Measurements from ENCODE around the gene SPSB2.

SPSB2 gene

GRCh38 chr12:6873094-6874014 lies at the start of gene SPSB2:
SPSB2 (minus strand) TSS chr12:6873303; CDS start chr12:6872901, 402 bp downstream.
- peak; percentile 97 for DNase-seq (ENCODE audit: low read depth)
- TF ChIP-seq POLR2A (IDR thresholded peaks at IDR 0.05; ENCODE audit: extremely low read depth, insufficient read length) (peak; percentile 34), MAX (IDR thresholded peaks at IDR 0.05; ENCODE audit: low read depth, low read length) (peak; percentile 44; the same call in 1 of the 2 replicates), CTCF (IDR thresholded peaks at IDR 0.05; ENCODE audit: low read depth, low read length) (no peak), MYC (IDR thresholded peaks at IDR 0.05; ENCODE audit: low read depth, low read length) (peak; percentile 58)
- H3K4me3 ChIP-seq (ENCODE audit: low read depth, low read length): peak within 1 kb of the TSS; percentile 72

- no peak overlapping the region for H3K4me3 ChIP-seq (ENCODE audit: low read depth, low read length)
- TF ChIP-seq MYC (IDR thresholded peaks at IDR 0.05; ENCODE audit: low read depth, low read length): no peak
- no peak for TF ChIP-seq POLR2A (IDR thresholded peaks at IDR 0.05; ENCODE audit: extremely low read depth, insufficient read length)
- TF ChIP-seq MAX (IDR thresholded peaks at IDR 0.05; ENCODE audit: low read depth, low read length): no peak
- TF ChIP-seq CTCF (IDR thresholded peaks at IDR 0.05; ENCODE audit: low read depth, low read length): no peak
- no peak for DNase-seq (ENCODE audit: low read depth)
Observed at GRCh38 chr12:6921996-6922946, 49.2 kb upstream of the SPSB2 start.

- TF ChIP-seq MYC (IDR thresholded peaks at IDR 0.05; ENCODE audit: low read depth, low read length) (no peak), MAX (IDR thresholded peaks at IDR 0.05; ENCODE audit: low read depth, low read length) (no peak), POLR2A (IDR thresholded peaks at IDR 0.05; ENCODE audit: extremely low read depth, insufficient read length) (no peak)
- no peak for DNase-seq (ENCODE audit: low read depth)
- no peak overlapping the region for H3K4me3 ChIP-seq (ENCODE audit: low read depth, low read length)
Observed at GRCh38 chr12:6921539-6921938, 48.4 kb upstream of the SPSB2 start.

- H3K4me3 ChIP-seq (ENCODE audit: low read depth, low read length): no peak overlapping the region
- DNase-seq (ENCODE audit: low read depth): peak; percentile 51
- TF ChIP-seq MYC (IDR thresholded peaks at IDR 0.05; ENCODE audit: low read depth, low read length) (no peak), POLR2A (IDR thresholded peaks at IDR 0.05; ENCODE audit: extremely low read depth, insufficient read length) (no peak), MAX (IDR thresholded peaks at IDR 0.05; ENCODE audit: low read depth, low read length) (no peak), CTCF (IDR thresholded peaks at IDR 0.05; ENCODE audit: low read depth, low read length) (peak; percentile 42)
Observed at GRCh38 chr12:6919588-6919987, 46.5 kb upstream of the SPSB2 start.

- DNase-seq (ENCODE audit: low read depth): no peak
- TF ChIP-seq CTCF (IDR thresholded peaks at IDR 0.05; ENCODE audit: low read depth, low read length) (no peak), MAX (IDR thresholded peaks at IDR 0.05; ENCODE audit: low read depth, low read length) (no peak), POLR2A (IDR thresholded peaks at IDR 0.05; ENCODE audit: extremely low read depth, insufficient read length) (no peak), MYC (IDR thresholded peaks at IDR 0.05; ENCODE audit: low read depth, low read length) (no peak)
- H3K4me3 ChIP-seq (ENCODE audit: low read depth, low read length): no peak overlapping the region
Observed at GRCh38 chr12:6917491-6918231, 44.6 kb upstream of the SPSB2 start.

All from NB4 (cell line).